Progenitor cell of endocrine pancreas (in vitro differentiated cells): ENCODE results near the gene POLR2L. TPM values are rescaled to one million over a fixed set of nuclear protein-coding genes. Genes with fewer than 3 reads are reported as not detected.

Experiments
- DNase-seq: peaks from one replicate; pipeline ENCODE4 v3.0.0; 2021; ENCODE audit warnings: low spot score; ENCODE audit not compliant: unreplicated experiment
- H3K27ac Mint-ChIP-seq: 2 replicates; pipeline ENCODE4 v1.8.0; 2021; ENCODE audit warnings: mild to moderate bottlenecking, moderate library complexity, mixed read lengths
- H3K27me3 Mint-ChIP-seq: 2 replicates; pipeline ENCODE4 v1.8.0; 2021; ENCODE audit warnings: mixed read lengths
- H3K36me3 Mint-ChIP-seq: 2 replicates; pipeline ENCODE4 v1.8.0; 2022; ENCODE audit warnings: mixed read lengths; ENCODE audit not compliant: insufficient read depth
- H3K4me1 Mint-ChIP-seq: 2 replicates; pipeline ENCODE4 v1.8.0; 2021; ENCODE audit warnings: low read depth, mixed read lengths
- H3K4me3 Mint-ChIP-seq: 2 replicates; pipeline ENCODE4 v1.8.0; 2021; ENCODE audit warnings: low read depth, mild to moderate bottlenecking, moderate library complexity, mixed read lengths
- H3K9me3 Mint-ChIP-seq: 2 replicates; pipeline ENCODE4 v1.8.0; 2021; ENCODE audit warnings: low read depth, mixed read lengths
- total RNA-seq: library from RNA; stranded (reverse); gene quantifications from 2 replicates; pipeline ENCODE4 v1.2.1, GENCODE V29; 2021
- TF ChIP-seq, protein P1 (sequence below): fragments of 200-600 bp; sonication (generic); IDR thresholded peaks from one replicate; pipeline ENCODE4 v1.5.0; 2021; ENCODE audit warnings: antibody characterized with exemption, mild to moderate bottlenecking; ENCODE audit not compliant: unreplicated experiment

The POLR2L gene
- total RNA-seq, 1 donor from 2014 or later = 97.9 TPM

DNA sequence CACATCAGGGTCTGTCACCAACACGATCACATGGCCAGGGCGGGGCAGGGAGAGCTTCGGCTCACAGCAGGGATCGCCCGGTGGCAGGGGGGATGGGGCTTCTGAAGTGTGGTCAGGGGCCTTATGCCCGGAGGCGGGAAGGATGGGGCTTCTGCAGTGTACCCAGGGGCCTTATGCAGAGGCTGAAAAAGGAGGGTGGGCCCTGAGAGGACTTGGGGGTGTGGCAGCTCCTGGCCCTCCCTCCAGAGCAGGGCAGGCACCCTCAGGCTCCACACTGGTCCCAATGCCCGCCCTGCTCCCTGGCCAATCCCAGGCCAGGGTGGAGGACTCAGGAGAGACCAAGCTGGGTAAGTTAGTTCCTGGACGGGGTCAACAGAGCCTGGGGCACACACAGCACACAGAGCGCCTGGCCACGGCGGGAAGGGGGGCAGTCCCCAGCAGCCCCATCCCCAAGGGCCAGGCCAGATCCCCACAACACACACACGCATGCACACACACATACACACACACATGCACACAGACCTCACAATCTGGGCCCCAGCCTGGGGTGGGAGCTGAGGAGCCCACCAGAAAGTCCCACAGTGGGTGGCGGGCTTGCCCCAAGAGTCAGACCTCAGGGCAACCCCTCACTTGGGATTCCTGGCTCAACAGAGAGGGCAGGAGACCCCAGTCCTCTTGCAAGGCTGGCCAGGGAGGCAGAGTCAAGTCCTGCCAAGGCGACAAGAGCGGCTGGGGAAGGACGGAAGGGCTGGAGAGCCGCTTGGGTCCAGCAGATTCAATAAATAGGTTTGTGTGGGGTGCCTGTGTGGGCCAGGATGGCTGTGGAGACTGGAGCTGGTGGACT, 51.4 kb downstream of the POLR2L start:
- TF ChIP-seq, protein P1, sequence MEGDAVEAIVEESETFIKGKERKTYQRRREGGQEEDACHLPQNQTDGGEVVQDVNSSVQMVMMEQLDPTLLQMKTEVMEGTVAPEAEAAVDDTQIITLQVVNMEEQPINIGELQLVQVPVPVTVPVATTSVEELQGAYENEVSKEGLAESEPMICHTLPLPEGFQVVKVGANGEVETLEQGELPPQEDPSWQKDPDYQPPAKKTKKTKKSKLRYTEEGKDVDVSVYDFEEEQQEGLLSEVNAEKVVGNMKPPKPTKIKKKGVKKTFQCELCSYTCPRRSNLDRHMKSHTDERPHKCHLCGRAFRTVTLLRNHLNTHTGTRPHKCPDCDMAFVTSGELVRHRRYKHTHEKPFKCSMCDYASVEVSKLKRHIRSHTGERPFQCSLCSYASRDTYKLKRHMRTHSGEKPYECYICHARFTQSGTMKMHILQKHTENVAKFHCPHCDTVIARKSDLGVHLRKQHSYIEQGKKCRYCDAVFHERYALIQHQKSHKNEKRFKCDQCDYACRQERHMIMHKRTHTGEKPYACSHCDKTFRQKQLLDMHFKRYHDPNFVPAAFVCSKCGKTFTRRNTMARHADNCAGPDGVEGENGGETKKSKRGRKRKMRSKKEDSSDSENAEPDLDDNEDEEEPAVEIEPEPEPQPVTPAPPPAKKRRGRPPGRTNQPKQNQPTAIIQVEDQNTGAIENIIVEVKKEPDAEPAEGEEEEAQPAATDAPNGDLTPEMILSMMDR = no peak
- no peaks in the 10 kb centered on the region for H3K9me3 Mint-ChIP-seq
- no peak overlapping the region for H3K4me3 Mint-ChIP-seq
- no peaks in the 10 kb centered on the region for H3K27me3 Mint-ChIP-seq
- H3K4me1 Mint-ChIP-seq = peaks cover under 1% of the 10 kb centered on the region
- H3K36me3 Mint-ChIP-seq = no peaks in the 10 kb centered on the region
- no peak for DNase-seq
- H3K27ac Mint-ChIP-seq = no peak overlapping the region

DNA sequence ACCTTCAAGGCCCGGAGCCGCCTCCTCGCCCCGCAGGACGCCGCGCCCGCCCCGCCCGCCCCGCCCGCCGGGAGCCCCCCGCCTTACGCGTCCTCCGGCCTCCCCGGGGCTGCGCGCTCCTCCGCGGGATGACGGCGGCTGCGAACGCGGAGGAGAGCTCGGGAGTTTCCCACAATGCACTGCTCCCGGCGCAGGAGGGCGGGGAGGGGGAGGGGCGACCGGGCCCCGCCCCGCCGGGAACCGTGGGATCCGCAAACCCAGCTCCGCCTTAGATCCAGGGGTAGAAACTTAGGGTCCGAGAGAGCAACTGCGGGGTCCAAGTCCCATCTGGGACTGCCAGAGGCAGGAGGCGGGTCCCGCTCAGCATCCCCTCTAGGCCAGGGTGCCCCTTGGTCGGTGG, 52.4 kb downstream of the POLR2L start, which contains the start of gene CEND1:
Gene CEND1 (minus strand): TSS at position 148 of the 400 bp plus-strand sequence. CDS start 1,514 bp downstream, outside the sequence.
- Mint-ChIP-seq H3K36me3 (no peaks in the 10 kb centered on the region), H3K9me3 (no peaks in the 10 kb centered on the region), H3K4me3 (no peak within 1 kb of the TSS), H3K27ac (no peak within 1 kb of the TSS), H3K27me3 (no peaks in the 10 kb centered on the region), H3K4me1 (no peaks in the 10 kb centered on the region)
- no peak for DNase-seq
- TF ChIP-seq, protein P1 = no peak

Other genes with a start within 250 kb of the POLR2L start
- 8.7 and 12.6 TPM in 2 replicates for gene IRF7, start 226.6 kb downstream of the POLR2L start, total RNA-seq
- 0.24 and 0.98 TPM in 2 replicates for gene CDHR5, start 217.6 kb downstream of the POLR2L start, total RNA-seq
- 2.9 and 3.8 TPM in 2 replicates for gene SCT, start 215.3 kb downstream of the POLR2L start, total RNA-seq
- gene DRD4, start 205.3 kb downstream of the POLR2L start, total RNA-seq = 1.1 and 2.7 TPM in 2 replicates
- gene DEAF1, start 147.3 kb downstream of the POLR2L start, total RNA-seq = 49.2 and 57.0 TPM in 2 replicates
- 29.4 and 32.6 TPM in 2 replicates for gene TMEM80, start 146.7 kb downstream of the POLR2L start, total RNA-seq
- gene EPS8L2, start 136.3 kb downstream of the POLR2L start, total RNA-seq = 100.0 and 111 TPM in 2 replicates
- 112 and 120 TPM in 2 replicates for gene TALDO1, start 95.1 kb downstream of the POLR2L start, total RNA-seq
- gene GATD1, start 65.0 kb downstream of the POLR2L start, total RNA-seq = 74.1 and 75.4 TPM in 2 replicates
- gene CEND1, start 52.4 kb downstream of the POLR2L start, total RNA-seq = not detected in 2 replicates
- gene SLC25A22, start 44.2 kb downstream of the POLR2L start, total RNA-seq = 40.5 and 48.9 TPM in 2 replicates
- gene PIDD1, start 37.3 kb downstream of the POLR2L start, total RNA-seq = 33.3 and 35.0 TPM in 2 replicates
- 1,463 and 1,530 TPM in 2 replicates for gene RPLP2, start 32.6 kb downstream of the POLR2L start, total RNA-seq
- gene PNPLA2, start 23.6 kb downstream of the POLR2L start, total RNA-seq = 47.3 and 51.1 TPM in 2 replicates
- 50.9 and 52.9 TPM in 2 replicates for gene CRACR2B, start 14.6 kb downstream of the POLR2L start, total RNA-seq
- 154 and 160 TPM in 2 replicates for gene CD151, start 9.6 kb downstream of the POLR2L start, total RNA-seq
- gene TSPAN4, start 323 bp upstream of the POLR2L start, total RNA-seq = 24.9 and 27.7 TPM in 2 replicates
- 79.1 and 87.0 TPM in 2 replicates for gene CHID1, start 68.3 kb upstream of the POLR2L start, total RNA-seq
- 86.6 and 88.8 TPM in 2 replicates for gene AP2A2, start 83.3 kb upstream of the POLR2L start, total RNA-seq
- 1.6 and 1.9 TPM in 2 replicates for gene MUC6, start 194.2 kb upstream of the POLR2L start, total RNA-seq
- gene MUC2, start 232.3 kb upstream of the POLR2L start, total RNA-seq = not detected in 2 replicates